Right lobe of liver (tissue), 4 donors: ENCODE data around the gene RERE.

Experiments used
- POLR2A ChIP-seq: fragments of 450-650 bp; IDR thresholded peaks from one replicate; pipeline ENCODE4 v1.6.1; 2017; ENCODE audit warnings: antibody characterized with exemption, mild to moderate bottlenecking
- TF ChIP-seq, protein P1 (sequence below), 4 donors: fragments of 200-600 bp in 3 of 4; fragments of 450-650 bp in 1 of 4; IDR thresholded peaks; one replicate each; pipeline versions ENCODE4 v1.5.1 to v1.8.0; 2016 to 2022; ENCODE audit warnings: antibody characterized with exemption in 4 of 4, mild to moderate bottlenecking in 2 of 4
- donor health status: DM: no; HTN: no; CAD: no.
- donor health status: DM: no; HTN: no; CAD: no.
- donor health status: DM: no; HTN: yes; CAD: no.

DNA sequence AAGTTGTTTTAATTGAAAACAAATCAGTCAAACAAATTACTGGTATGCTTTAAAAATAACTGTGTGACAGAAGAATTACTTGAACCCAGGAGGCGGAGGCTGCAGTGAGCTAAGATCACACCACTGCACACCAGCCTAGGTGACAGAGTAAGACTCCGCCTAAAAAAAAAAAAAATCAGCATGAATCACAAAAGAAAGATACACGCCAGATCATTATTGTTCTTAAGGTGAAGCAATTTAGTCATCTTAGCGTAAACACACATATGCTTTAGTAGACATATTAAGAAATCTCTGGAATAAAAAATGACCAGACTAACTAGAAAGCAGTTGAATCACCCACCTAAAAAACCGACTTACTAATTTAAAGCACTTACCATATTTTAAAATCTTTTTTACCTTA, 20.2 kb downstream of the RERE start:
- TF ChIP-seq POLR2A, result no peak
- TF ChIP-seq, protein P1, sequence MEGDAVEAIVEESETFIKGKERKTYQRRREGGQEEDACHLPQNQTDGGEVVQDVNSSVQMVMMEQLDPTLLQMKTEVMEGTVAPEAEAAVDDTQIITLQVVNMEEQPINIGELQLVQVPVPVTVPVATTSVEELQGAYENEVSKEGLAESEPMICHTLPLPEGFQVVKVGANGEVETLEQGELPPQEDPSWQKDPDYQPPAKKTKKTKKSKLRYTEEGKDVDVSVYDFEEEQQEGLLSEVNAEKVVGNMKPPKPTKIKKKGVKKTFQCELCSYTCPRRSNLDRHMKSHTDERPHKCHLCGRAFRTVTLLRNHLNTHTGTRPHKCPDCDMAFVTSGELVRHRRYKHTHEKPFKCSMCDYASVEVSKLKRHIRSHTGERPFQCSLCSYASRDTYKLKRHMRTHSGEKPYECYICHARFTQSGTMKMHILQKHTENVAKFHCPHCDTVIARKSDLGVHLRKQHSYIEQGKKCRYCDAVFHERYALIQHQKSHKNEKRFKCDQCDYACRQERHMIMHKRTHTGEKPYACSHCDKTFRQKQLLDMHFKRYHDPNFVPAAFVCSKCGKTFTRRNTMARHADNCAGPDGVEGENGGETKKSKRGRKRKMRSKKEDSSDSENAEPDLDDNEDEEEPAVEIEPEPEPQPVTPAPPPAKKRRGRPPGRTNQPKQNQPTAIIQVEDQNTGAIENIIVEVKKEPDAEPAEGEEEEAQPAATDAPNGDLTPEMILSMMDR (IDR thresholded peaks at IDR 0.05), result no peak
